ENCODE results near the gene LPP.
A peak's percentile ranks its signal among the peaks of the same experiment; 100 is the strongest.

LPP gene

DNA sequence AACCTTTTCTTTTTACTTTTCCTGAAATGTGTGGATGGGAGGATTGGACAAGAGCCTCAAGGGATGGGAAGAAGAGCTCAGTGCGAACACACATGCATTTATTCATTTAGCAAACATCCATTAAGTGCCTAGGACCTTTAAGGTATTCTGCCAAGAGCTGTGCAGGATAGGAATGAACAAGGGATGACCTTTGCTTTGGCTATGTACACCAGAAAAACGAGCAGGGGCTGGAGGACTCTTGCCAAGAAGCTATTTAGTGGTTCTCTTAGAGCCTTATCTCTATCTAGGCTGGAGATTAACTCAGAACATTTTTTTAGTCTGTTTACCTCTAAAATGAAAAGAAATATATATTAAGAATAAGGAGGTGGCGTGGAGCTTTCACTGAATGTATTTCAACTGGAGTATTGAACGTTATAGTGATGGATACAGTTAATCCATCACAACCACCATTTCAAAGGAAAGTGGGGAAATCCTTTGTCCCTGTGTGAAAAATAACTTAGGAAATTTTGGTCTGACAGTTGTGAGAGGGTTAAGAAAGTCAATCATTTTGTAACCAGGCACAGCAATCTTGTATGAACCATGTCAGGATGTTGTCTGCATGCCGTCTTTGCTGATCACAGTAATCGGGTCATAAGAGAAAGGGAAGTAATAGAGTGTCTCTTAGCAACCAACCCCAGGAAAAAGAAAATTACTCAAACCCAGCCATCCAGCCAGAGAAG, 279.0 kb downstream of the LPP start:
- no peak for DNase-seq (ENCODE audit: extremely low spot score)
- CTCF ChIA-PET: interaction anchor here (1.9 kb wide), 1 partner anchor 11 kb away, joined by 6 read pairs; no protein-coding TSS in a partner anchor
- TF ChIP-seq CTCF (IDR thresholded peaks at IDR 0.05; ENCODE audit: control extremely low read depth, extremely low read depth, low read depth, missing control alignments): no peak
- POLR2A ChIA-PET: no interaction called here

DNA sequence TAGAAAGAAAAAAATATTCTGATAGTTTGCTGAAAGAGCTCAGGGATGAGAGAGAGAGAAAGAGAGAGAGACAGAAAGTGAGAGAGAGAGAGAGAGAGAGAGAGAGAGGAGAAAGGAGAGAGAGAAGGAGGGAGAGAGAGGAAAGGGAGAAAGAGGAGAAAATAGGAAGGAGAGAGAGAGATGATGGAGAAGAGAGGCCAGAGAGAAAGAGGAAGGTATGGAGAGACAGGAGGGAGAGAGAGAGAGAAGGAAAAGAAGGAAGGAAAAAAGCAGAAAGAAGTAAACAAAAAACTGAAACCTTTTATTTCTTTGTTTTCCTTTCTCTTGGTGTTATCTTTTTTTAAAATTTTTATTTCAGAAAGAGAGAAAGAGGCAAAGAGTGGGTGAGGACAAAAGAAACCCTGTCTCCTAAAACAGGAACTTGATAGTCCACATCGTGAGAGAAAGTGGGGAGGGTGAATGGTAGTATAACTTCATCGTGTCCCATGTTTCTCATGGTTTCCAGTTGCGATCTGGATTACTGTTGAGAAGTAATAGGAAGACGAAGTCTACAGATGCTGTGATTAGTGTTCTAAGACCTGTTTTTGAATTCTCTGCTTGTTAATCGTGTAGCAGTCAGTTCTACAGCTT, 279.7 kb downstream of the LPP start:
- ChIA-PET CTCF (interaction anchor here (1.9 kb wide), 1 partner anchor 12 kb away, joined by 6 read pairs; no protein-coding TSS in a partner anchor), POLR2A (no interaction called here)
- no peak for TF ChIP-seq CTCF (IDR thresholded peaks at IDR 0.05; ENCODE audit: control extremely low read depth, extremely low read depth, low read depth, missing control alignments)
- no peak for DNase-seq (ENCODE audit: extremely low spot score)

DNA sequence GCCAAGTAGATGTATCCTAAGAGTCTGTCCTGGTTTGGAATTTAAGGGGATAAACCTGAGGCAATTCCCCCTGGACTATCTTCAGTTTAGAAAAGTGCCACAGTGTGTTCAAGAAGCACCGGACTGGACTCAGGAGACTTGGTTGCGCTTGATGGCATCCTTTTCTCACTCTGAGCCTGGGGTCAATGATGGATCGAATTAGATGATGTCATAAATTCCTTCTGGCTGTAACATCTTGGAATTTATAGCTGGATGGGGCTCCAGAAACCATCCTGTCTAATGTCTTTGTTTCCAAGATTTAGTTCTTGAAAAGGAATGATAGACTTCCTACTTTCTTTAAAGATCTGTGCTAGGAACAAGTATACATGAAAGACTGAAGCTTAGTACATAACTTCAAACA, 280.6 kb downstream of the LPP start:
- DNase-seq (ENCODE audit: extremely low spot score): no peak
- ChIA-PET POLR2A (no interaction called here), CTCF (no interaction called here)
- TF ChIP-seq CTCF (IDR thresholded peaks at IDR 0.05; ENCODE audit: control extremely low read depth, extremely low read depth, low read depth, missing control alignments): no peak

DNA sequence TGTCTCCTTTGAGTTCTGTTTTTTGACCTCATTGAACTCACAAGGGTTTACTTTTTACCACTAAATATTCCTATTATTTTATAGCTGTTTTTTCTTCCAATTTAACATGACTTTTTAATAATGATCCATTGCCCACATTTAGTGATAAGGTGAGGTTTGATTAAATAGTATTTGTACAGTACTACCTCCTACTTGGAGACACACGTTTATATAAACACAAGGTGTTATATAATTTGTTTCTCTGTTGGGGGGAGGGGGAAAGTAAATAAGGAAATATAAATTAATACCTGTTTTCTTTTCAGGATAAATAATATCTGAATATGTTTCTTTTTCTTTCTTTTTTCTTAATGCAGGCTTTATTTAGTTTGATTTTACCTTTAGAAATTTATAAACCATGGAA, 281.3 kb downstream of the LPP start:
- TF ChIP-seq CTCF (IDR thresholded peaks at IDR 0.05; ENCODE audit: control extremely low read depth, extremely low read depth, low read depth, missing control alignments): no peak
- no peak for DNase-seq (ENCODE audit: extremely low spot score)
- ChIA-PET CTCF (no interaction called here), POLR2A (no interaction called here)

GRCh38 chr3:188437926-188438325, 284.0 kb downstream of the LPP start:
- DNase-seq (ENCODE audit: extremely low spot score): no peak
- ChIA-PET POLR2A (no interaction called here), CTCF (interaction anchor here (1.2 kb wide), 1 partner anchor 697 kb away, joined by 3 read pairs; no protein-coding TSS in a partner anchor)
- no peak for TF ChIP-seq CTCF (IDR thresholded peaks at IDR 0.05; ENCODE audit: control extremely low read depth, extremely low read depth, low read depth, missing control alignments)

- no peak for TF ChIP-seq CTCF (IDR thresholded peaks at IDR 0.05; ENCODE audit: control extremely low read depth, extremely low read depth, low read depth, missing control alignments)
- peak; percentile 16 for DNase-seq (ENCODE audit: extremely low spot score)
- CTCF ChIA-PET: interaction anchor here (1.0 kb wide), 1 partner anchor 10 kb away, joined by 3 read pairs; no protein-coding TSS in a partner anchor
- POLR2A ChIA-PET: no interaction called here
Observed at GRCh38 chr3:188439080-188439479, 285.1 kb downstream of the LPP start.
